Measurements from ENCODE around the gene CD58.

The CD58 gene

DNA sequence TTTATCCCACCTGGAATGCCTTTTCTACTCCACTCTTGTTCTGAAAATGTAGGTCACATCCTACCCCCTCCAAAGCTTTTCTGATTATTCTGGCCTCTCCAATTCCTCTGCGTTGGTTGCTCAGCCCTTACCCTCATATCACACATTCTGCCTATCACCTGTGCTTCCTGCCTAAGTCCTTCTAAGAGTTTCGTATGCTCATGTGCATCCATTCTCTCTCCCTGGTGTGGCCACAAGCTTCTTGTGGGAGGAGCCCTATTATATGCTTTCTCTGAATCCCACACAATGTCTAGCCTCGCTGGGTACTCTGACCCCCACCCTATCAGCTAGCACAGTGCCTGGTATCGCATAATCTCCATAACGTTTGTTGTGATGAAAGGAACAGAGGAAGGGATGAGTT lies 54.2 kb downstream of the CD58 start:
- Histone ChIP-seq H3K27ac (peak overlapping the region in 8 of 21 experiments; percentile 35 to 95 (median 79)), H3K4me3 (no peak overlapping the region)

DNA sequence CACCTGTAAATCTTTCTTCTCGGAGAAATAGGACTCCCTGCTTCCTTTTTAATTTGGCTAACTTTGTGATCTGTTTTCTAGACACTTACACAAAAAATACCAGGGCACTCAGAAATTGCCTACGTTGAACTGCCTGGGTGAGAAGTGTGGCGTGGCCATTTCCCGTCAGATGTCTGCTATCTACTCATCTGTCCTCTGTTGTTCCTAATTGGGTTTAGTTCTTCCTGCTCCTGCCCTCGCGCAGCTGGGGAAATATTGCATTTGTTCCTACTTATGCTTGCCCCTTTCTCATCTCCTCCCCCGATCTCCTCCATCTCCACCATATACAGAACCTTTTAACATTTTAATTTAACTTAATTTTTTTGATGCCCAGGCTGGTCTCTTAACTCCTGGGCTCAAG lies 55.1 kb downstream of the CD58 start:
- Histone ChIP-seq H3K27ac (peak overlapping the region in 18 of 21 experiments; percentile 35 to 95 (median 77)), H3K4me3 (no peak overlapping the region)

DNA sequence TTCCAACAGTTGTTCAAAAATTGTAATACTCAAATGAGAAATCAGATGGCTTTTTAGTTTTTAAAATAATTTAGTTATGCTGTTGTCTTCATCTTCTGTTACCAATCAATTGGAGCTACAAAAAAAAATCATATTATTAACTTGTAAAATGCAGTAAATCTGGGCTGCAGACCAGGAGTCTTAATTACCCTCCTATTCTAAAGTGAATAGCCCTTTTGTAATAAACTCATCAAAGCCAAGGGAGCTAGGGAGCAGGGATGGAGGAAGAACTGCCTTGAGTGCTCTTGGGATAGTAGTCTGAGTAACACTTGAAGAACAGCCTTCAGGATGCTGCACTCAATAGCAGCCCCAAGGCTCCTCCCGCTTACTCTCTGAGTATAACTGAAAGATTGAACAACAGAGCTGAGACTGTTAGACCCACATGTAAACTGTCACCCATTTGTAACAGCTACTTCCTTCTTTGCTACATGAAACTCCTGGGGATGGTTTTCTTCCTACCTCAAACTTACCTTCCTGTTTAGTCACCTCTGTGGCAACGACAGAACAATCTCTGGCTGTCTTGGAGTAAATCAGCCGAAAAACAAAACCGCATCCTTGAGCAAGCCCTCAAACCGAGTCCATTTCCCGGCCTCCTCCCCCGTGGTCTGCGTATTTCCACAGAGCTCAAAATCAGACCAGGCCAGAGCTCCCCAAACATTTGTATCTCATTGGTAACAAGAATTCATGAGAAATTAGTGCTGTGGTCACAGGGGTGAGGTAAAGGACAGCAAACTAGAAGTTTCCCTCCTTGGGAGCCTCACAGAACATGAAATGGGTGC lies 55.9 kb downstream of the CD58 start:
- Histone ChIP-seq H3K4me3 (no peak overlapping the region), H3K27ac (peak overlapping the region in 19 of 21 experiments; percentile 32 to 95 (median 77))

DNA sequence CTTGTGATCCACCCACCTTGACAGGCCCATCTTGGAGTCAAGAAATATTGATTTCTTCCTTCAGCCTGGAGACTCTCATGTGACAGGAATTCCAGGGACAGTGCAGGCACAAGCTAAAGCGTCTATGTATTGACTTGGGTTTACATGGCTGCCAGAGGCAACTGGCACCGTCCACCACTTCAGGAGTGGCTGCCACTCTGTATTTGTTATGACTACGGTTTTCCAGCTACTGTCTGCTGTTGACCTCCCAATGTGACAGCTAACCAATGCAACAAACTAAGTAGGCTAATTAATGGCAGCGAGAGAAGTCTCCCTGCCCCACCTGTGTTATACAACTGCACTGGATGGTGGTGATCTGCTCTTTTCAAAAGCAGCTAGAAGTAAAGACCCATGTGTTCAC lies 56.9 kb downstream of the CD58 start:
- H3K27ac ChIP-seq: peak overlapping the region in 13 of 21 experiments; percentile 15 to 95 (median 73)

DNA sequence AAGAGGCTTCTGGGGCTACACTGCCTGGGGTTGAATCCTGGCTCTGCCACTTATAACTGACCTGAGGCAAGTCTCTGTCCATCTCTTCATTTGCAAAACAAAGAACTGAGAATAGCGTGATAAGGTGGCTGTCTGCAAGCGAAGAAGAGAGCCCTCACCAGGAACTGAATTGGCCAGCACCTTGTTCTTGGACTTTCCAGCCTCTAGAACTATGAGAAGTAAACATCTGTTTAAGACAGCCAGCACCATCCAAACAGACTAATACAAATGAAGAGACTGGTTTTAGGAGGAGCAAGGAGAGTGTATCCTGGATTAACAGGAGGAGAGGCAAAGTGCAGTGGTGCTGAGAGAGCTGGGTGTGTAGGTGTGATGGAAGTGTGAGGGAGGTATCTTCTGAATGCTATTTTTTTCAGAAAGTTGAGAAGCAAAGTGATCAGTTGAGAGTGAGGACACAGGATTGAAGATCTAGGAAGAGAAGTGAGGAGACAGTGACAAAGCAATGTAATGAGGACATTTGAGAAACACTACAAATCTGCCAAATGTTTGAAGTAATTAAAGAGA lies 59.3 kb downstream of the CD58 start:
- Histone ChIP-seq H3K4me3 (no peak overlapping the region), H3K27ac (peak overlapping the region in 1 of 21 experiments; percentile 51)

More for the DNA sequence above, 56.9 kb downstream of the CD58 start:
- no peak overlapping the region for H3K4me3 ChIP-seq

DNA sequence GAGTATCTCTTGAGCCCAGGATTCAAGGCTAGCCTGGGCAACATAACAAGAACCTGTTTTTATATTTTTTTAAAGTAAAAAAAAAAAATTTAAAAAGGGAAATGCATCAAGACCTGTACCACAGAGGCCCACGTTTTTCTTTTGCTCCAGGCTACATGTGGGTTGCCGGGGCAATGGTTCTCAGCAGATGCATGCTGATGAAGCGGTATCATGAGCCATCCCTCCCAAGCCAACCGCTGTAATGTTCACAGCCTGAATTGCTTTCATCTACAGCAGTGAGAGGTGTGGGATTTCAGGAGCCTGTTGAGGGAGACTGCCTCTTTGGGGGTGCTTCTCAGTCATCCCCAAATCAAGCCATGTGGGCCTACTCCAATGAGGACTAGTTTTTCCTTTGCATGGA lies 60.5 kb downstream of the CD58 start:
- H3K4me3 ChIP-seq: no peak overlapping the region
- H3K27ac ChIP-seq: peak overlapping the region in 3 of 21 experiments; percentile 19 to 51 (median 37)

DNA sequence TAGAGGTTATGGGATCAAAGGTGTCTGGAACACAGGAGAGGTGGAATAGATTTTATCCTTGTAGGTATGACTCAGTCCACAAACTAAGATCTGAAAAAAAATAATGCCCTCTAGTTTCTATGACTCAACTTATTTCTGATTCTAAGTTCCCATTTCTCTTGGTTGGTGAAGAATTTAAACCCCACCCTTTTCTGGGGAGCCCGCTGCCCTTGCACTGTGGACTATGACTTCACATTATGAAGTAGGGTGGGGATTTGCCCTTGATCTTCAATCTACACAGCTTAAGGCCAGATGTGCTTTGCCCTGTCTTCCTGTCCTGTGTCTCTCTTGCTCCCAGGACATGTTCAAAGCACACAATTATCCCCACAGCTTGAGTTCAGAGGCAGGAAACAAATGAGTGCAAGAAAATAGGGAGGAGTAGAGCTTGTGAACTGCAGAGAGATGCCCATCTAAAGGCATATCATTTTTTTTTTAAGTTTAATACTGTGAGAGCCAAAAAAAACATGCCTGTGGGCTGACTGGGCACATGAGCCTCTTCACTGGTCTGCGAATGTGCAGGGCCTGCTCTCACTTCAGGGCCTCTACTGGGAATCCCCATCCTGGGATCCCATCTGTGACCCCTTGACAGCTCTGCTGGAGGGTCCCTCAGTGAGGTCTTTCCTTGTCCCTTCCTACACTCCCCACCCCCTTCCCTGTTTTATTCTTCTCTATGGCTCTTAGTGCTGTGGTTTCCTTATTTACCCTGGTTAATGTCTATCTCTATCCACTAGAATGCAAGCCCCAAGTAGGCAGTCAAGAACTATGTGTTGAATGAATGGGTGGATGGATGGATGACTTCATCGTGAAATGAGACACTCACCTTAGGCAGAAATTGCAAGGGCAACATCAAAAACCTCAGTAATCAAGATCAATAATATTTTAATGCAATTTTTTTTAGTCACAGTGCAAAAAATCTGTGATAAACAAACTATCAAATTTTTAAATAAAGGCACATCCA lies 61.5 kb downstream of the CD58 start:
- no peak overlapping the region for H3K4me3 ChIP-seq
- H3K27ac ChIP-seq: peak overlapping the region in 17 of 21 experiments; percentile 13 to 80 (median 51)

DNA sequence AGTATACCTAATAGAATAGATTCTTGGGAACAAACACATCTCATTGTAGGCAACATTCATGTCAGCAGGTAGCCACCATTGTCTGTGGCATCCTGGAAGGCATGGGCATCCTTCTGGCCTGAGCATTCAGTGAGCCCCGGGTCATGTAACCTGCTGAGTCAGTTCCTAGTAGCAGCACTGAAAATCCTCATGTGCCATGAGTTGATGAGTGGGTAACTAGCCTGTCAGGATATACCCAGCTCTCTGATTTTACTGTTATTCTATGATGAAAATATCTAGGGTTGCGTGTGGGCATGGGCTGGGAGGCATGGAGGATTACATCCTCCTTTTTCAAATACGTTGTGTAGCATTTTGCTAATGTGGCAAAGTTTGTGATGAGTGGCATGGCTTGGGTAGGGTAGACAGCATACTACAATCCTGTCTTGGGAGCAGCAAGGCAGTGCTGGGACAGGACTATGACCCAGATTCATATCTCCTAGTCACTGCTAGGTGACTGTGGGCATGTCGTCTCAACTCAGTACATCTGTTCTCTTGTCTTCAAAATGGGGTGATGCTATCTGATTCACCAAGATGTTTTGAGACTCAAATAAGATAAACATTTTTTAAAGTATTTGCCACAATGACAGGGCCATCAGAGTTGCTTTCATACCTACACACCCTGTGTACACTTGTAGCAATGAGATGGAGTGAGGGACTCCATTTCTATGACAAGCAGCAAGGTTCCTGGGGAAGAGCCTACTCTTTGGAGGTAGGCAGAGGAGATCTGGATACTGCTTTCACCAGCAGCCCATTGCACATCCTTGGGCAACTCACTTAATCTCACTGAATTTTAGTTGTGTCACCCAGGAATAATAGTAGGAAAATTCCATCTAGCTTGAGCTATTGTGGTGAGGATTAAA lies 62.5 kb downstream of the CD58 start:
- H3K27ac ChIP-seq: peak overlapping the region in 10 of 21 experiments; percentile 38 to 80 (median 62)

DNA sequence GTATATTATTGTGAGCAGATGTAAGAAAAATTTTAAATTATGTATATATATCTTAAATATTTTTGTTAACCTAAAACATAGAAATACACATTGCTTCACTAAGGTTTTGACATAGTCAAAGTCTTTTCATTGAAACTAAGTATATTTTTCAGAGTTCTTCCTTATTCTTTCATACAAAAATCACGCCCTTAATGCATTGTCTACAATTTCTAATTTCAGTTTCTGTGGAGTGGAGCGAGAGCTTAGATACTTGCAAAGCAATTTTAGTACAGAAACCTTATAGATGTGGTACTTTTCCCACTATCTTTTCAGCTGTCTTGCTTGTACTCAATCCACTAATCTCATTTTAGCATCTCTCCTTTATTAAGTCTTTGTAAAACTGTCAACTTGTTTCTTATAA lies 63.2 kb downstream of the CD58 start:
- peak overlapping the region in 3 of 21 experiments; percentile 60 to 75 (median 63) for H3K27ac ChIP-seq

More for the DNA sequence above, 62.5 kb downstream of the CD58 start:
- no peak overlapping the region for H3K4me3 ChIP-seq

DNA sequence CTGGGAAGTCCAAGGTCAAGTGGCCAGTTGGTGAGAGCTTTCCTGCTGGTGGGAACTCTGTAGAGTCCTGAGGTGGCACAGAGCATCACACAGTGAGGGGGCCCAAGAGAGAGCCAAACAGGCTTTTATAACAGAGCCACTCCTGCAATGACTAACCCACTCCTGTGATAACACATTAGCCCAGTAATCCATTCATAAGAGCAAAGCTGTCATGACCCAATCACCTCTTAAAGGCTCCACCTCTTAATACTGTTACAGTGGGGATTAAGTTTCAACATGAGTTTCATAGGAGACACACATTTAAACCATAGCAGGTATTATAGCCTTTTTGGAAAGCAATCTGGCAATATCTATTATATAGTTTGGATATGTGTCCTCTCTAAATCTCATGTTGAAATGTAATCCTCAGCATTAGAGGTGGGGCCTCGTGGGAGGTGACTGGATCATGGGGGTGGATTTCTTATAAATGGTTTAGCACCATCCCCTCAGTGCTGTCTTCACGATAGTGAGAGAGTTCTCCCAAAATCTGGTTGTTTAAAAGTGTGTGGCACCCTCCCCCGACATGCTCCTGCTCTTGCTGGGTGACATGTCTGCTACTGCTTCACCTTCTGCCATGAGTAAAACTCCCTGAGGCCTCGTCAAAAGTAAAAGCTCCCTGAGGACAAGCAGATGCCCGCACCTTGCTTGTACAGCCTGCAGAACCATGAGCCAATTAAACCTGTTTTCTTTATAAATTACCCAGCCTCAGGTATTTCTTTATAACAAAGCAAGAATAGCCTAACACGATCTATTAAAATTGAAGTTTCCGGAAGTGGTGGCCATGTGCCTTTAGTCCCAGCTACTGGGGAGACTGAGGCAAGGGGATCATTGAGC lies 64.5 kb downstream of the CD58 start:
- peak overlapping the region in 2 of 21 experiments; percentile 78 to 89 for H3K27ac ChIP-seq
- H3K4me3 ChIP-seq: no peak overlapping the region

More for the DNA sequence above, 63.2 kb downstream of the CD58 start:
- no peak overlapping the region for H3K4me3 ChIP-seq

DNA sequence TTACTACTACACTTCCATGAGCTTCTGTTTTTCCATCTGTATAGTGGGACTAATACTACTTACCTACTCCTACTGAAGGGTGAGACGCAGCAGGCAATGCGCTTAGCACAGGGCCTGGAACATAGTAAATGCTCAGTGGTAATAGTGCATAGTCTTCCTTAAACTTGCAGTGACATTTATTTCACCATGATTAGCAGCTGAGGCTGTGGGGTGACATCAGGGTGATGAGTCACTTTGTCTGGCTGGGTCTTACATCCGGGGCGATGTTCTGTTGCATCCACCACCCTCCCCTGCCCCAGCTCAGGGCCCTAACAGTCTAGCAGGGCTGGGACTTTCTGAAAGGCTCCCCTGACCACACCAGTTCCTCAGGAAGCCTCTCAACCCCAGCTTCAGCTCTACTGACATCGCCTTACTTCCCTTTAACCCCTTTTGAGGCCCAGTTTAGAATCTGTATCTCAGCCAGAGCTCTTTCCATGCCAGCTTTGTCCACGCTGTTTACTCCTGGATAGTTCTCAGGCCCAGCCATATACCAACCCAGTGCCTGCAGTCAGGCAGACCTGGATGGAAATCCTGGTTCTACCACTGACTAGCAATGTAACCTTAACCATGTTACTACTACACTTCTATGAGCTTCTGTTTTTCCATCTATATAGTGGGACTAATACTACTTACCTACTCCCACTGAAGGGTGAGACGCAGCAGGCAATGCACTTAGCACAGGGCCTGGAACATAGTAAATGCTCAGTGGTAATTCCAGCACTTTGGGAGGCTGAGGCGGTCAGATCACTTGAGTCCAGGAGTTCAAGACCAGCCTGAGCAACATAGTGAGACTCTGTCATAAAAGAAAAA lies 66.3 kb downstream of the CD58 start:
- H3K4me3 ChIP-seq: no peak overlapping the region
- peak overlapping the region in 20 of 21 experiments; percentile 13 to 92 (median 74) for H3K27ac ChIP-seq

DNA sequence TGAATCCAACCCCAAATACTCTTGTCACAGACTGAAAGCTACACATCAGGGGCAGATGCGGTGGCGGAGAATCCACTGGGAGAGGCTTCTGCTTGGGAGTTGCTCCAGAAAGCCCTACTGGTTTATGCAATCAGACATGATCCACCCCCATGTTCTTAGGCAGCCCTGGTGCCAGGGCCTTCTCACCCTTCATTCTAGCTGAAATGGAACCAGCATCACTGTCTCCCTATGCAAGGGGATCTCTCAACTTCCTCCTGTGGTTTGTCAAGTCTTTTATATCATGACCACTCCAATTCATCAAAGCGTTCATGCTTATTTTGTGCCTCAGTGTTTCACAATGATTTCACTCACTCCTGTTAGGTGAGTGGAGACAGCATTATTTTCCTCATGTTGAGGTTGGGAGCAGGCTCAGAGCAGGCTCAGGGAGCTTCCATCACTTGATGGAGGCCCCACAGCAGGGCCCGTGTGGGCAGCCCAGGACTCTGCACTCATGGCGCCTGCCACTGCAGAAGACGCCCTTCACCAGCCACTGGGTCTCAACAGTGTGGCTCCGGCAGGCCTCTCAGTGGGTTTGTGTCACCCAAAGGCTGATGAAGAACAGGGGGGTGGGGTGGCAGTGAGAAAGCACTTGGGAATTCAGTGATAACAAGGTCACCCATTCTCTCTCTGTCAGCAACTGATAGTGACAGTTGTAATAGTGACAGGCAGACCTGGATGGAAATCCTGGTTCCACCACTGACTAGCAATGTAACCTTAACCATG lies 67.1 kb downstream of the CD58 start:
- no peak overlapping the region for H3K4me3 ChIP-seq
- H3K27ac ChIP-seq: peak overlapping the region in 20 of 21 experiments; percentile 13 to 92 (median 72)

DNA sequence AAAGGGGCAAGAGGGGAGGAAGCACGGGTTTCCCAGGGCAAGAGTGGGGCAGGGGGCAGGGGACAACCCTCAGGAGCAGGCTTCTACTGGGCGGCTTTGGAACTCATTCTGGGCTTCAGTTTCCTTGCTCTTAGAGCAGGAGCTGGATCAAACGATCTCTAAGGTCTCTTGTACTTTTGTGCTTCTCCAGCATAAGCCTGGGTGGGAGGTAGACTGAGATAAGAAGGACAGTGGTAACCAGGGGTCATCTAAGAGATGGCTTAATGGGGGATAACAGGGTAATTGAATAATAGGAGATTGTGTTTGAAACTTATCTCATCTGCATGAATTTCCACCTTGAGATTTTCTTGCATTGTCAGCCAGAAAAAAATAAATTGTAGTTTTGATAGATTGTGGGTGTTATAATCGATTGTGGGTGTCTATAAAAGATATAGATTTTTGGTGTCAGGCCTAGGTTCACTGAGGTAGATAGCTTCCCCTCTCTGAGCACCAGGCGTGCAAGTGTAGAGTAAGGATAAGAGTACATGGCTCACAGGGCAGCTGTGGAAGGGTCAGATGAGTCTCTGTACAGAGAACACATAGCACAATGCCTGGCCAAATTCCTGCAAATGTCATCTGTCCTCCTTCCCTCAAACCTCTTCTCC lies 68.0 kb downstream of the CD58 start:
- Histone ChIP-seq H3K27ac (peak overlapping the region in 11 of 21 experiments; percentile 6 to 92 (median 75)), H3K4me3 (no peak overlapping the region)

DNA sequence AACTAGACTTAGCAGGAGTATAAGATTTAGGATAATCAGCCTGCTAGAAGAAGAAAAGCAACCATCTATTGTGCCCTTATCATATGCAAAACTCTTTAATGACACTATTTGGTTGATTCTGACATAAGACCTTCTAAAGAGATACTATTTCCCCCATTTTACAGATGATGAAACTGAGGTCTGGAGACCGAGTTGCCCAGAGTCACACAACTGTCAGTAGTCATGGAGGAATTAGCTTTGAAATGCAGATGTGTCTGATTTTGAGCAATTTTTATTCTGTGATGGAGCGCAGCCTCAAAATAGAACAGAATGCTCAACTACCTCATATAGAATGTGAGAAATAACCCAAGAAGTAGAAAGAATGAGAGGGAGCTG lies 69.0 kb downstream of the CD58 start:
- peak overlapping the region in 1 of 21 experiments; percentile 89 for H3K27ac ChIP-seq

DNA sequence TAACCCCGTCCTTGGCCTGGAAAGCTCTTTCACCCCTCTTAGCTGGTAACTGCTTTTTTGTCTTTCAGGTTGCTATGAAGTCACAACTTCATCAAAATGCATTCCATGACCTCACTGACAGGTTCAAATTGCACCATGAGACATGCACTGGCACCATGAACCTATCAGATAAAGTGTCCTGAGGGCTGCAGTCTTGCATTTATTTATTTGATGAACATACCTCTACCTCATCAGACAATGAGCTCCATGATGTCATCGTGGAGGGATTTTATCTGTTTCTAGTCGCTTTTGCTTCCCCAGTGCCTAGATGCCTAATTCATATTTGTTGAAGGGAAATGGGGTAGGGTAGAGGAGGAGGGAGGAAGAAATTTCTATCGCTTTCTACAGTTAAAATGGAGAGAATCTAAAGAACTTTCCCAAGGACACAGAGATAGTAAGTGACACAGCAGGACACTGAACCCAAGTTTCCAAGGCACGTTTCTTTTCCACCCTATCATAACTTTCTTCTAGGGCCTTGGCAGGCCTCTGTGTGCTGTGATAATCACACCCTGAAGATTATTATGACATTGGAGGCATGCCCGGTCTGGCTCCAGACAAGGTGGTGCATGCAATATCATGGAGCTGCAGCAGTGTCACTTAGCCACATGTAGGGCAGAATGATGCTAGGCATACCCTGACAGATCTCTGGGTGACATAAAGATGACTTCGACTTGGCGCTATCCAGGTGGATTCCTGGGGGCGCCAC lies 69.5 kb downstream of the CD58 start:
- Histone ChIP-seq H3K27ac (peak overlapping the region in 1 of 21 experiments; percentile 14), H3K4me3 (no peak overlapping the region)

More for the DNA sequence above, 69.0 kb downstream of the CD58 start:
- H3K4me3 ChIP-seq: no peak overlapping the region
